Stimulated activated CD4-positive, alpha-beta T cell treated with anti-CD3 and anti-CD28 coated beads, Interleukin-1b, Interleukin-23, amount 100 ng/mL, for 24 hours (primary cell): ENCODE measurements around the gene HIPK3.
"Not testable (repeated sequence)": the region's sequence is repeated elsewhere in the genome, so short reads cannot be mapped to it uniquely, and the experiment has no call there.

Source experiments
- DNase-seq, 4 experiments: peaks; one replicate each; pipeline ENCODE4 v3.0.0-alpha.2; 2020; ENCODE audit warnings: low read depth in 4 of 4, low spot score in 1 of 4

HIPK3 gene

GRCh38 chr11:33257160-33257896, at the start of gene HIPK3:
HIPK3 (plus strand) TSS chr11:33257381.
- peak; percentile 42 to 72 (median 52) for DNase-seq

GRCh38 chr11:33207408-33207985, 49.7 kb upstream of the HIPK3 start:
- DNase-seq = no peak

GRCh38 chr11:33208150-33208549, 49.0 kb upstream of the HIPK3 start:
- DNase-seq = no peak

- no peak for DNase-seq
Observed at GRCh38 chr11:33211153-33211552, 46.0 kb upstream of the HIPK3 start.

- no peak for DNase-seq
Observed at GRCh38 chr11:33211580-33211979, 45.6 kb upstream of the HIPK3 start.

GRCh38 chr11:33214187-33214586, 43.0 kb upstream of the HIPK3 start:
- no peak for DNase-seq

GRCh38 chr11:33214767-33215166, 42.4 kb upstream of the HIPK3 start:
- DNase-seq = no peak

GRCh38 chr11:33216676-33217075, 40.5 kb upstream of the HIPK3 start:
- not testable (repeated sequence) for DNase-seq

GRCh38 chr11:33222052-33222750, 35.0 kb upstream of the HIPK3 start:
- no peak for DNase-seq

GRCh38 chr11:33225371-33225770, 31.8 kb upstream of the HIPK3 start:
- DNase-seq = no peak

GRCh38 chr11:33227578-33228261, 29.5 kb upstream of the HIPK3 start:
- DNase-seq = no peak

GRCh38 chr11:33234397-33235190, 22.6 kb upstream of the HIPK3 start:
- DNase-seq = no peak

GRCh38 chr11:33237039-33237597, 20.1 kb upstream of the HIPK3 start:
- no peak for DNase-seq

GRCh38 chr11:33242575-33242974, 14.6 kb upstream of the HIPK3 start:
- DNase-seq = no peak

- not testable (repeated sequence) for DNase-seq
Observed at GRCh38 chr11:33243654-33244053, 13.5 kb upstream of the HIPK3 start.

- no peak for DNase-seq
Observed at GRCh38 chr11:33248416-33248971, 8.7 kb upstream of the HIPK3 start.

GRCh38 chr11:33256031-33256812, 959 bp upstream of the HIPK3 start:
- DNase-seq = no peak

GRCh38 chr11:33256813-33257159, 395 bp upstream of the HIPK3 start:
- no peak for DNase-seq

- DNase-seq = peak; percentile 43 to 65 (median 56)
Observed at GRCh38 chr11:33257897-33258630, 883 bp downstream of the HIPK3 start.
